ENCODE measurements around the gene PMS1. TPM values are rescaled to one million over a fixed set of nuclear protein-coding genes. Genes with fewer than 3 reads are reported as not detected.

Gene PMS1
- total RNA-seq, 3 donors from 2014 or later (not counting 1 experiment from before 2014, with no cell fraction given), result 28.9 to 32.3 (median 29.1) TPM

DNA sequence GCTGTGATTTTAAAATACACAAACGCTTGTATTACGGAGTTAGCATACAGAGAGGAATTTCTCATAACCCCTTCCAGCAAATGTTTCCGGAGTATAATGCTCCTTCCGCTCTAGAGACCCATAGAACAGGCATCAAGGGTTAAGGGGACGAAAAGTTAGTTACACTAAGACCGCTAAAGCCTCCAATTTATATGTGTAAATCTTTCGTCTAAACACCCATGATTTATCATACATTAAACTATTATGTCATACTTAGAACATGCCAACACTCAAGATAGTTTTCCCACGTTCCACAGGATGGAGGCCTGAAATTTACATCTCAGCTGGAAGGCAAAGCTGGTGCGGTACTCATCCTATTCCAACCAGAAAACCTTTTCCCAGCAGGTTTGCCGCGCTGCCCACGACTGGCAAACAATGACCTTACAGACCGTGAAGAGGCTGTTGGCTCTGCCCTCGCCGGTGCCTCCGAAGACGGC, 761 bp upstream of the PMS1 start:
- H3K27ac Mint-ChIP-seq, result peak overlapping the region; percentile 96 to 97
- H3K4me3 Mint-ChIP-seq, result peak overlapping the region; percentile 92
- Histone ChIP-seq H3K36me3 (ENCODE audit: control insufficient read depth, insufficient read depth, low read length) (peaks cover 25% of the 10 kb centered on the region), H3K27me3 (ENCODE audit: control insufficient read depth, insufficient read depth, low read length) (no peaks in the 10 kb centered on the region), H3K4me3 (ENCODE audit: low read length) (peak overlapping the region; percentile 87), H3K27ac (ENCODE audit: low read length) (peak overlapping the region; percentile 98), H3K4me1 (ENCODE audit: control insufficient read depth, insufficient read depth, low read length) (peaks cover 10% of the 10 kb centered on the region), H3K9me3 (ENCODE audit: control insufficient read depth, insufficient read depth, low read length) (no peaks in the 10 kb centered on the region)
- H3K9me3 Mint-ChIP-seq, result no peaks in the 10 kb centered on the region
- ATAC-seq, result peak; percentile 1 to 13 (median 3)
- 0% methylated on average over 17 of the region's 17 CpGs for WGBS (ENCODE audit: insufficient coverage)
- peaks cover 46 to 64% of the 10 kb centered on the region in 2 donors for H3K4me1 Mint-ChIP-seq
- DNase-seq, result peak in 1 of 2 donors; percentile 63
- TF ChIP-seq, protein P1, sequence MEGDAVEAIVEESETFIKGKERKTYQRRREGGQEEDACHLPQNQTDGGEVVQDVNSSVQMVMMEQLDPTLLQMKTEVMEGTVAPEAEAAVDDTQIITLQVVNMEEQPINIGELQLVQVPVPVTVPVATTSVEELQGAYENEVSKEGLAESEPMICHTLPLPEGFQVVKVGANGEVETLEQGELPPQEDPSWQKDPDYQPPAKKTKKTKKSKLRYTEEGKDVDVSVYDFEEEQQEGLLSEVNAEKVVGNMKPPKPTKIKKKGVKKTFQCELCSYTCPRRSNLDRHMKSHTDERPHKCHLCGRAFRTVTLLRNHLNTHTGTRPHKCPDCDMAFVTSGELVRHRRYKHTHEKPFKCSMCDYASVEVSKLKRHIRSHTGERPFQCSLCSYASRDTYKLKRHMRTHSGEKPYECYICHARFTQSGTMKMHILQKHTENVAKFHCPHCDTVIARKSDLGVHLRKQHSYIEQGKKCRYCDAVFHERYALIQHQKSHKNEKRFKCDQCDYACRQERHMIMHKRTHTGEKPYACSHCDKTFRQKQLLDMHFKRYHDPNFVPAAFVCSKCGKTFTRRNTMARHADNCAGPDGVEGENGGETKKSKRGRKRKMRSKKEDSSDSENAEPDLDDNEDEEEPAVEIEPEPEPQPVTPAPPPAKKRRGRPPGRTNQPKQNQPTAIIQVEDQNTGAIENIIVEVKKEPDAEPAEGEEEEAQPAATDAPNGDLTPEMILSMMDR (IDR thresholded peaks at IDR 0.05), result no peak
- no peaks in the 10 kb centered on the region for H3K27me3 Mint-ChIP-seq (ENCODE audit: low read depth in 2 of 2)
- H3K36me3 Mint-ChIP-seq, result peaks cover 2% of the 10 kb centered on the region
- intact Hi-C loops (cut with micrococcal nuclease), result loop anchor here (5.0 to 10.0 kb wide), 4 partner anchors 106 to 1099 kb away; partner anchors contain the start of genes GLS, MFSD6 and NEMP2

DNA sequence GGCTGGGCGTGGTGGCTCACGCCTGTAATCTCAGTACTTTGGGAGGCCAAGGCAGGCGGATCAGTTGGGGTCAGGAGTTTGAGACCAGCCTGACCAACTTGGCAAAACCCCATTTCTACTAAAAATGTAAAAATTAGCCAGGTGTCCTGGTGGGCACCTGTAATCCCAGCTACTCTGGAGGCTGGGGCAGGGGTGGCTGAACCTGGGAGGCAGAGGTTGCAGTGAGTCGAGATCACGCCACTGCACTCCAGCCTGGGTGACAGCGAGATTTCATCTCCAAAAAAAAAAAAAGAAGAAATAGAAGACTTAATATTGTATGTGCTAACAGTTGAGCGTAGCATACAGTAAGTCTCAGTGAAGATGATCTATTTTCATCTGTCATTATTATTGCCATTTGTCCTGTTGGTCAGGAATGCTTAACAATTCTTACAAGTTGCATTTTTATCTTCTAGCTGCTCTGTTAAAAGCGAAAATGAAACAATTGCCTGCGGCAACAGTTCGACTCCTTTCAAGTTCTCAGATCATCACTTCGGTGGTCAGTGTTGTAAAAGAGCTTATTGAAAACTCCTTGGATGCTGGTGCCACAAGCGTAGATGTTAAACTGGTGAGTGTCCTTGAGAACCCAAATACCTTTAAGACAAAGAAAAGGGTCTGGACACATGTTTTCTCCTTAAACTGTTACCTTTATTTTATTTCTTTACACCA, 7.2 kb downstream of the PMS1 start:
- Mint-ChIP-seq H3K27ac (peak overlapping the region; percentile 91 to 93), H3K4me3 (peak overlapping the region; percentile 89), H3K9me3 (no peaks in the 10 kb centered on the region), H3K4me1 (peaks cover 20% of the 10 kb centered on the region in 2 donors), H3K27me3 (ENCODE audit: low read depth in 2 of 2) (no peaks in the 10 kb centered on the region), H3K36me3 (no peaks in the 10 kb centered on the region)
- intact Hi-C loops (cut with micrococcal nuclease), result no loop called here
- no peaks in the 10 kb centered on the region for H3K9me3 ChIP-seq (ENCODE audit: control insufficient read depth, insufficient read depth, low read length)
- ATAC-seq (peak; percentile 70 to 93 (median 81)), DNase-seq (peak in 1 of 2 donors; percentile 70)
- TF ChIP-seq, protein P1 (IDR thresholded peaks at IDR 0.05), result no peak
- no peaks in the 10 kb centered on the region for H3K27me3 ChIP-seq (ENCODE audit: control insufficient read depth, insufficient read depth, low read length)
- peaks cover 4% of the 10 kb centered on the region for H3K4me1 ChIP-seq (ENCODE audit: control insufficient read depth, insufficient read depth, low read length)
- 64% methylated on average over 12 of the region's 12 CpGs for WGBS (ENCODE audit: insufficient coverage)
- peaks cover 26% of the 10 kb centered on the region for H3K36me3 ChIP-seq (ENCODE audit: control insufficient read depth, insufficient read depth, low read length)
- H3K27ac ChIP-seq (ENCODE audit: low read length), result peak overlapping the region; percentile 91
- peak overlapping the region; percentile 33 for H3K4me3 ChIP-seq (ENCODE audit: low read length)

DNA sequence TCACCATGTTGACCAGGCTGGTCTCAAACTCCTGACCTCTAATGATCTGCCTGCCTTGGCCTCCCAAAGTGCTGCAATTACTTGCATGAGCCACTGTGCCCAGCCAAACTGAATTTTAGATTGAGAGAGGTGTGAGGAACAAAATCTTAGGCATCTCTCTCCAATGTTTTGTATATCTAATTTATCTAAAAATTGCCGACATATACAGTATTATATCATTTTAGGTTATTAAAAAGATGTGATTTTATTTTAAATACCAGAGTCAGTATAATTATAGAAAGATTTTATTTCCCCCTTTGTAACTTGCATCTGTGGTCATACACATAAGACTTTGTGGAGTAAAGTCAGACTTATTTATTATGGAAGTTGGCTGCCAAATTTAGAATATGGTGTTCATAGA, 10.1 kb downstream of the PMS1 start:
- DNase-seq (no peak), ATAC-seq (no peak)
- Mint-ChIP-seq H3K4me1 (peaks cover 15 to 27% of the 10 kb centered on the region in 2 donors), H3K36me3 (no peaks in the 10 kb centered on the region), H3K4me3 (no peak overlapping the region), H3K27ac (no peak overlapping the region), H3K9me3 (no peaks in the 10 kb centered on the region), H3K27me3 (ENCODE audit: low read depth in 2 of 2) (no peaks in the 10 kb centered on the region)
- Histone ChIP-seq H3K27me3 (ENCODE audit: control insufficient read depth, insufficient read depth, low read length) (no peaks in the 10 kb centered on the region), H3K4me1 (ENCODE audit: control insufficient read depth, insufficient read depth, low read length) (peaks cover 4% of the 10 kb centered on the region), H3K9me3 (ENCODE audit: control insufficient read depth, insufficient read depth, low read length) (no peaks in the 10 kb centered on the region), H3K27ac (ENCODE audit: low read length) (no peak overlapping the region), H3K36me3 (ENCODE audit: control insufficient read depth, insufficient read depth, low read length) (peaks cover 40% of the 10 kb centered on the region), H3K4me3 (ENCODE audit: low read length) (no peak overlapping the region)
- TF ChIP-seq, protein P1 (IDR thresholded peaks at IDR 0.05), result no peak
- no CpG with 5 or more reads among the region's 1 CpG for WGBS (ENCODE audit: insufficient coverage)
- intact Hi-C loops (cut with micrococcal nuclease), result no loop called here
